WTC11 (cell line): Measurements from ENCODE around the gene SLC24A3. TPM values are rescaled to one million over a fixed set of nuclear protein-coding genes. Genes with fewer than 3 reads are reported as not detected.

Experiments
- ATAC-seq: fragments of 200-7000 bp; cut with Tn5 transposase; 2 replicates; pipeline ENCODE4 v1.10.0; 2021; ENCODE audit warnings: mild to moderate bottlenecking, moderate library complexity
- CTCF ChIA-PET: fragments of 300-600 bp; sonication (Branson Sonifier 250); formaldehyde crosslinking; loops from one replicate; lab custom pipeline; 2021; ENCODE audit warnings: antibody characterized with exemption; lab: Charles Lee
- POLR2A ChIA-PET: fragments of 350-600 bp; sonication (Branson Sonifier 250); formaldehyde crosslinking; loops from one replicate; lab custom pipeline; 2021; ENCODE audit warnings: antibody characterized with exemption; lab: Charles Lee
- DNase-seq: peaks from one replicate; pipeline ENCODE4 v3.0.0; 2021; ENCODE audit warnings: low spot score
- H3K27ac Mint-ChIP-seq: 2 replicates; pipeline ENCODE4 v1.8.0; 2021; ENCODE audit warnings: mixed read lengths
- H3K27me3 Mint-ChIP-seq: 2 replicates; pipeline ENCODE4 v1.8.0; 2021; ENCODE audit warnings: low read depth, mild to moderate bottlenecking, moderate library complexity, mixed read lengths
- H3K36me3 Mint-ChIP-seq: 2 replicates; pipeline ENCODE4 v1.8.0; 2021; ENCODE audit warnings: mixed read lengths
- H3K4me1 Mint-ChIP-seq: 2 replicates; pipeline ENCODE4 v1.8.0; 2022; ENCODE audit warnings: mixed read lengths
- H3K4me3 Mint-ChIP-seq: 2 replicates; pipeline ENCODE4 v1.8.0; 2021; ENCODE audit warnings: mild to moderate bottlenecking, moderate library complexity, mixed read lengths
- H3K9me3 Mint-ChIP-seq: 2 replicates; pipeline ENCODE4 v1.8.0; 2021; ENCODE audit warnings: mixed read lengths
- E2F5 ChIP-seq: sonication (generic); formaldehyde crosslinking; IDR thresholded peaks from 2 replicates; pipeline ENCODE4 v1.8.1; 2022; ENCODE audit warnings: mild to moderate bottlenecking, moderate library complexity, missing genetic modification reagents
- GRHL2 ChIP-seq: fragments of 250-450 bp; sonication (Bioruptor Pico); IDR thresholded peaks from 2 replicates; pipeline ENCODE4 v1.8.0; 2022; ENCODE audit warnings: mild to moderate bottlenecking, moderate library complexity; ENCODE audit not compliant: insufficient replicate concordance, severe bottlenecking
- GTF2I ChIP-seq: fragments of 250-450 bp; sonication (Bioruptor Pico); conservative IDR thresholded peaks from 2 replicates; pipeline ENCODE4 v1.4.0; 2021; ENCODE audit warnings: mild to moderate bottlenecking
- HMGXB4 ChIP-seq: sonication (generic); formaldehyde crosslinking; IDR thresholded peaks from 2 replicates; pipeline ENCODE4 v1.8.1; 2023; ENCODE audit warnings: mild to moderate bottlenecking, moderate library complexity, missing genetic modification reagents
- JUN ChIP-seq: sonication (generic); formaldehyde crosslinking; IDR thresholded peaks from 2 replicates; pipeline ENCODE4 v1.8.0; 2023; ENCODE audit warnings: mild to moderate bottlenecking, missing genetic modification reagents
- NFATC4 ChIP-seq: fragments of 250-450 bp; sonication (Bioruptor Pico); IDR thresholded peaks from 2 replicates; pipeline ENCODE4 v1.9.0; 2021; ENCODE audit warnings: mild to moderate bottlenecking
- NFYB ChIP-seq: sonication (generic); formaldehyde crosslinking; conservative IDR thresholded peaks from 2 replicates; pipeline ENCODE4 v1.8.0; 2022; ENCODE audit warnings: low read depth, missing genetic modification reagents
- USF2 ChIP-seq: sonication (generic); formaldehyde crosslinking; IDR thresholded peaks from 2 replicates; pipeline ENCODE4 v1.8.1; 2023; ENCODE audit warnings: mild to moderate bottlenecking, missing genetic modification reagents, moderate library complexity
- ZBTB21 ChIP-seq: sonication (generic); formaldehyde crosslinking; IDR thresholded peaks from 2 replicates; pipeline ENCODE4 v1.8.1; 2023; ENCODE audit warnings: mild to moderate bottlenecking, missing genetic modification reagents, borderline replicate concordance
- ZNF138 ChIP-seq: sonication (generic); formaldehyde crosslinking; conservative IDR thresholded peaks from 2 replicates; pipeline ENCODE4 v1.8.1; 2022; ENCODE audit warnings: mild to moderate bottlenecking, moderate library complexity, missing genetic modification reagents
- ZNF219 ChIP-seq: sonication (generic); formaldehyde crosslinking; IDR thresholded peaks from 2 replicates; pipeline ENCODE4 v1.8.0; 2023; ENCODE audit warnings: missing genetic modification reagents, mild to moderate bottlenecking, borderline replicate concordance
- ZNF232 ChIP-seq: sonication (generic); formaldehyde crosslinking; IDR thresholded peaks from 2 replicates; pipeline ENCODE4 v1.8.0; 2022; ENCODE audit warnings: mild to moderate bottlenecking, missing genetic modification reagents
- ZNF396 ChIP-seq: fragments of 250-450 bp; sonication (Bioruptor Pico); IDR thresholded peaks from 2 replicates; pipeline ENCODE4 v1.8.0; 2021; ENCODE audit warnings: mild to moderate bottlenecking, moderate library complexity, borderline replicate concordance
- ZNF512 ChIP-seq: sonication (generic); formaldehyde crosslinking; IDR thresholded peaks from 2 replicates; pipeline ENCODE4 v1.8.1; 2022; ENCODE audit warnings: missing genetic modification reagents, borderline replicate concordance
- ZNF671 ChIP-seq: fragments of 250-450 bp; sonication (Bioruptor Pico); IDR thresholded peaks from 2 replicates; pipeline ENCODE4 v1.8.0; 2021; ENCODE audit warnings: mild to moderate bottlenecking
- total RNA-seq: library from RNA; stranded (reverse); gene quantifications from 3 replicates; pipeline ENCODE4 v1.2.3, GENCODE V29; 2021

Gene SLC24A3
- total RNA-seq, 1 experiment from 2014 or later: 5.7 TPM

- TF ChIP-seq E2F5 (CRISPR knock-in tag): no peak
- no peak for TF ChIP-seq ZNF232 (CRISPR knock-in tag)
- TF ChIP-seq GTF2I (CRISPR knock-in tag): no peak
- no peak for TF ChIP-seq ZNF138
- TF ChIP-seq NFATC4 (CRISPR knock-in tag): no peak
- no peak for TF ChIP-seq ZNF512
Measured at GRCh38 chr20:19491241-19491640, 278.8 kb downstream of the SLC24A3 start (continued).

- no peaks in the 10 kb centered on the region for H3K27me3 Mint-ChIP-seq
- no peak overlapping the region for H3K27ac Mint-ChIP-seq
- TF ChIP-seq ZNF671 (CRISPR knock-in tag) (no peak), ZNF512 (no peak), USF2 (CRISPR knock-in tag) (no peak), ZNF219 (CRISPR knock-in tag) (no peak), NFYB (CRISPR knock-in tag) (no peak), ZNF396 (CRISPR knock-in tag) (no peak)
- CTCF ChIA-PET: no interaction called here
- peaks cover 5% of the 10 kb centered on the region; the same call in 1 of the 2 replicates for H3K4me1 Mint-ChIP-seq
- H3K4me3 Mint-ChIP-seq: no peak overlapping the region
- no peaks in the 10 kb centered on the region for H3K36me3 Mint-ChIP-seq
- no peak for ATAC-seq
- H3K9me3 Mint-ChIP-seq: no peaks in the 10 kb centered on the region
- DNase-seq: no peak
- POLR2A ChIA-PET: no interaction called here
Measured at GRCh38 chr20:19492116-19492515, 279.7 kb downstream of the SLC24A3 start.

GRCh38 chr20:19492687-19493336 lies 280.4 kb downstream of the SLC24A3 start:
- ATAC-seq: no peak

More at GRCh38 chr20:19492687-19493336, 280.4 kb downstream of the SLC24A3 start:
- no peak overlapping the region for H3K27ac Mint-ChIP-seq
- H3K36me3 Mint-ChIP-seq: no peaks in the 10 kb centered on the region
- no peaks in the 10 kb centered on the region for H3K9me3 Mint-ChIP-seq
- H3K4me1 Mint-ChIP-seq: peaks cover 2% of the 10 kb centered on the region; the same call in 1 of the 2 replicates
- DNase-seq: peak; percentile 18
- CTCF ChIA-PET: interaction anchor here (0.8 kb wide), 1 partner anchor 91 kb away, joined by 3 read pairs; no protein-coding TSS in a partner anchor
- H3K4me3 Mint-ChIP-seq: no peak overlapping the region
- no peak for TF ChIP-seq HMGXB4 (CRISPR knock-in tag)
- TF ChIP-seq ZBTB21 (CRISPR knock-in tag): no peak
- TF ChIP-seq JUN (CRISPR knock-in tag): no peak
- TF ChIP-seq GRHL2 (CRISPR knock-in tag): no peak
- TF ChIP-seq, all 79 proteins: peak for 0
- H3K27me3 Mint-ChIP-seq: no peaks in the 10 kb centered on the region
- POLR2A ChIA-PET: no interaction called here
